Erythroblast (primary cell): ENCODE data around the gene MGAT3.

Experiments
- GATA1 ChIP-seq: IDR thresholded peaks from 2 replicates; pipeline ENCODE4 v1.6.1; 2011; ENCODE audit warnings: low read depth, mild to moderate bottlenecking, control low read depth, low read length, moderate library complexity
- POLR2A ChIP-seq: IDR thresholded peaks from 2 replicates; pipeline ENCODE4 v1.6.1; 2011; ENCODE audit warnings: mild to moderate bottlenecking, low read length

- no peak for TF ChIP-seq POLR2A
- no peak for TF ChIP-seq GATA1
These were observed 46.8 kb downstream of the MGAT3 start for GRCh38 chr22:39503630-39504029.
